B cell (primary cell): ENCODE measurements around the gene CHST11. TPM values are rescaled to one million over a fixed set of nuclear protein-coding genes. Genes with fewer than 3 reads are reported as not detected.

Experiments used
- ATAC-seq: fragments of 200-7000 bp; cut with Tn5 transposase; one replicate; pipeline ENCODE4 v1.10.0; 2021; ENCODE audit warnings: low read depth, mild to moderate bottlenecking, moderate number of reproducible peaks, moderate library complexity
- CTCF ChIA-PET: fragments of 350-600 bp; sonication (Branson Sonifier 250); formaldehyde crosslinking; loops from one replicate; lab custom pipeline; 2021; ENCODE audit warnings: antibody characterized with exemption, inconsistent platforms; lab: Charles Lee
- POLR2A ChIA-PET: fragments of 350-600 bp; sonication (Branson Sonifier 250); formaldehyde crosslinking; loops from one replicate; lab custom pipeline; 2021; ENCODE audit warnings: antibody characterized with exemption; lab: Charles Lee
- DNase-seq: peaks from one replicate; pipeline ENCODE4 v3.0.0; 2013
- H2AFZ ChIP-seq: 2 replicates; pipeline ENCODE4 v1.6.1; 2012; ENCODE audit warnings: mild to moderate bottlenecking, low read depth, low read length; ENCODE audit not compliant: insufficient read depth, poor library complexity, severe bottlenecking
- H3K27ac ChIP-seq, 2 donors: 1 replicate in 1 of 2; 2 replicates in 1 of 2; pipeline ENCODE4 v1.5.1; 2012 to 2013; ENCODE audit warnings: low read length in 2 of 2, mild to moderate bottlenecking in 2 of 2, moderate library complexity in 1 of 2
- H3K27me3 ChIP-seq, 4 experiments: fragments of 200-600 bp in 1 of 4; sonication (generic) in 1 of 4; replicated peaks in 1 of 4; 1 replicate in 2 of 4; 2 replicates in 2 of 4; pipeline versions ENCODE4 v1.6.1 to v1.7.0; 2013 to 2016; ENCODE audit warnings: low read length in 3 of 4, mild to moderate bottlenecking in 2 of 4, mixed read lengths in 1 of 4, moderate library complexity in 1 of 4; ENCODE audit not compliant: insufficient read depth in 4 of 4, control insufficient read depth in 3 of 4; ENCODE audit errors: control extremely low read depth in 1 of 4
- H3K36me3 ChIP-seq, 2 experiments: replicated peaks in 1 of 2; 1 replicate in 1 of 2; 2 replicates in 1 of 2; pipeline versions ENCODE4 v1.6.1 to v1.7.1; 2013; ENCODE audit warnings: low read length in 1 of 2; ENCODE audit not compliant: insufficient read depth in 2 of 2, control insufficient read depth in 1 of 2; ENCODE audit errors: control extremely low read depth in 1 of 2, extremely low read depth in 1 of 2
- H3K4me1 ChIP-seq, 2 donors: fragments of 200-600 bp in 1 of 2; sonication (generic) in 1 of 2; 1 replicate in 1 of 2; 2 replicates in 1 of 2; pipeline versions ENCODE4 v1.5.1 to v1.6.1; 2013 to 2017; ENCODE audit warnings: low read length in 2 of 2; ENCODE audit not compliant: control insufficient read depth in 2 of 2, insufficient read depth in 2 of 2
- H3K4me2 ChIP-seq: replicated peaks from 2 replicates; pipeline ENCODE3; 2012; ENCODE audit warnings: mild to moderate bottlenecking, low read depth, low read length; ENCODE audit not compliant: poor library complexity, severe bottlenecking
- H3K4me3 ChIP-seq, 5 experiments: fragments of 200-600 bp in 1 of 5; sonication (generic) in 1 of 5; 1 replicate in 3 of 5; 2 replicates in 2 of 5; pipeline versions ENCODE4 v1.5.1 to v1.7.0; 2011 to 2016; ENCODE audit warnings: low read length in 4 of 5, mild to moderate bottlenecking in 4 of 5, low read depth in 2 of 5, control low read depth in 1 of 5, moderate library complexity in 1 of 5; ENCODE audit not compliant: insufficient read depth in 1 of 5; ENCODE audit errors: control extremely low read depth in 1 of 5, extremely low read depth in 1 of 5
- H3K79me2 ChIP-seq: fragments of 200-600 bp; sonication (generic); one replicate; pipeline ENCODE4 v1.6.0; 2016; ENCODE audit warnings: low read length; ENCODE audit not compliant: control insufficient read depth, insufficient read depth
- H3K9ac ChIP-seq: fragments of 200-600 bp; sonication (generic); 2 replicates; pipeline ENCODE4 v1.6.1; 2017; ENCODE audit warnings: mild to moderate bottlenecking, low read length, moderate library complexity
- H3K9me3 ChIP-seq, 3 donors: one replicate each; pipeline versions ENCODE4 v1.6.1 to v1.7.1; 2013; ENCODE audit warnings: low read length in 2 of 3; ENCODE audit not compliant: control insufficient read depth in 2 of 3, insufficient read depth in 1 of 3; ENCODE audit errors: control extremely low read depth in 1 of 3
- H4K20me1 ChIP-seq: 2 replicates; pipeline ENCODE4 v1.6.0; 2012; ENCODE audit warnings: mild to moderate bottlenecking, low read length; ENCODE audit not compliant: insufficient read depth, control insufficient read depth, poor library complexity, severe bottlenecking
- H3K27ac Mint-ChIP-seq: one replicate; pipeline ENCODE4 v1.8.0; 2021; ENCODE audit warnings: mixed read lengths
- H3K27me3 Mint-ChIP-seq: one replicate; pipeline ENCODE4 v1.8.0; 2021; ENCODE audit warnings: mixed read lengths
- H3K4me1 Mint-ChIP-seq: one replicate; pipeline ENCODE4 v1.8.0; 2021; ENCODE audit warnings: mixed read lengths
- H3K4me3 Mint-ChIP-seq: one replicate; pipeline ENCODE4 v1.8.0; 2021; ENCODE audit warnings: mixed read lengths
- H3K9me3 Mint-ChIP-seq: one replicate; pipeline ENCODE4 v1.8.0; 2022; ENCODE audit warnings: mixed read lengths; ENCODE audit not compliant: insufficient read depth
- EZH2 ChIP-seq: IDR thresholded peaks from 2 replicates; pipeline ENCODE4 v1.6.1; 2012; ENCODE audit warnings: borderline replicate concordance, low read depth, mild to moderate bottlenecking, moderate library complexity, low read length; ENCODE audit not compliant: insufficient read depth, poor library complexity, severe bottlenecking
- WGBS: methylation state at CpG from one replicate; pipeline ENCODE4 v1.1.5; 2013; ENCODE audit warnings: missing lambda C conversion rate; ENCODE audit not compliant: insufficient coverage; 5-methylcytosine and 5-hydroxymethylcytosine counted together
- intact Hi-C: fragments of 100-400 bp; cut with micrococcal nuclease; formaldehyde crosslinking; loops from one replicate; pipeline ENCODE4 v1.10.0; 2022
- polyA plus RNA-seq: library from polyadenylated mRNA; depleted of rRNA; stranded (reverse); fragments of >200 nt; gene quantifications from 2 replicates; pipeline ENCODE4 v1.2.3, GENCODE V29; 2012
- total RNA-seq, 2 donors: library from RNA; stranded (reverse); fragments of 120-200 nt in 1 of 2; gene quantifications; 1 replicate in 1 of 2; 2 replicates in 1 of 2; pipeline versions ENCODE4 v1.2.3 to v1.2.4, GENCODE V29; 2013 to 2022
- TF ChIP-seq, protein P1 (sequence below): fragments of 200-600 bp; IDR thresholded peaks from one replicate; pipeline ENCODE4 v1.8.0; 2022; ENCODE audit warnings: antibody characterized with exemption, mild to moderate bottlenecking

Gene CHST11
- total and polyA plus RNA-seq, 2 donors (not counting 1 experiment from before 2014, with no cell fraction given), result 46.3 to 152 TPM

DNA sequence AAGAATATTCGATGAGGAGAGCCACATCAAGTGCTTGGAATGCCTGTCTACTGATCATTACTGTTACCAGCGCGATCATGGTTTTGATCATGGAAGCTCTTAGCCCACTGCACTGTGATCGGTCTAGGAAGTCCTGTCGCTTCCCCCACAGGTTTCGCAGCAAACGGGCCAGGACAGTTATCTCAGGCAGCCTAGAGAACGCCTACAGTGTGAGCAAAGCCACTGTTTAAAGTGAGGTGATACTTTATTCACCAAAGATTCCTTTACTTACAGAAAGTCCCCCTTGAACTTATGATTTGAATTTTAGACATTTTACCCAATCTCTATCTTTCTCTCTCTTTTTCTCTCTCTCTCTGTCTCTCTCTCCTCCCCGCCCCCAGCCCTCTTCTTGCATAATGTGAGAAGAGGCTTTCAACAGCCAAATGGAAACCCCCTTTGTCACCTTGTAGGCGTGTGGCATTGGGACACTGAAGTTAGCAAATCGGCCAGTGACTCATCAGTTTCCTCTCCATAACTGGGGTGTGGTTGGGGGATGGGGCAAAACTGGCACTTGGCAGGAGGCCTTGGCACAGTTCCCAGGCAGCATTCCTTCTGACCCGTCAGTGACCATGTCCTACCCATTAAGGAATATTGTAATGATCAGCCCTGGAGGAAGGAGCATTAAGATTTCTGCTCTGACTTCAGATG, 214.8 kb downstream of the CHST11 start:
- H3K79me2 ChIP-seq, result peaks cover 93% of the 10 kb centered on the region
- 69% methylated on average over 4 of the region's 12 CpGs for WGBS
- ChIA-PET POLR2A (interaction anchor here (0.6 to 1.2 kb wide), 4 partner anchors 10 to 255 kb away, joined by 3 to 10 read pairs (median 4); no protein-coding TSS in a partner anchor), CTCF (interaction anchor here (0.5 to 2.4 kb wide), 6 partner anchors 12 to 381 kb away, joined by 3 to 18 read pairs (median 3); no protein-coding TSS in a partner anchor)
- no peak overlapping the region for H2AFZ ChIP-seq
- peaks cover 51% of the 10 kb centered on the region for H4K20me1 ChIP-seq
- H3K27me3 Mint-ChIP-seq, result no peaks in the 10 kb centered on the region
- ATAC-seq, result peak; percentile 73
- peak overlapping the region; percentile 71 for H3K27ac Mint-ChIP-seq
- no peaks in the 10 kb centered on the region for H3K27me3 ChIP-seq
- no peaks in the 10 kb centered on the region for H3K36me3 ChIP-seq
- peak; percentile 75 for DNase-seq
- no peak overlapping the region for H3K4me3 ChIP-seq
- peaks cover 79% of the 10 kb centered on the region for H3K4me1 Mint-ChIP-seq
- H3K9ac ChIP-seq, result no peak overlapping the region
- H3K4me2 ChIP-seq, result peak overlapping the region; percentile 53
- peaks cover 39 to 62% of the 10 kb centered on the region in 2 donors for H3K4me1 ChIP-seq
- intact Hi-C loops, result loop anchor here (1.0 to 2.0 kb wide), 3 partner anchors 21 to 89 kb away; no protein-coding TSS in a partner anchor
- TF ChIP-seq, protein P1, sequence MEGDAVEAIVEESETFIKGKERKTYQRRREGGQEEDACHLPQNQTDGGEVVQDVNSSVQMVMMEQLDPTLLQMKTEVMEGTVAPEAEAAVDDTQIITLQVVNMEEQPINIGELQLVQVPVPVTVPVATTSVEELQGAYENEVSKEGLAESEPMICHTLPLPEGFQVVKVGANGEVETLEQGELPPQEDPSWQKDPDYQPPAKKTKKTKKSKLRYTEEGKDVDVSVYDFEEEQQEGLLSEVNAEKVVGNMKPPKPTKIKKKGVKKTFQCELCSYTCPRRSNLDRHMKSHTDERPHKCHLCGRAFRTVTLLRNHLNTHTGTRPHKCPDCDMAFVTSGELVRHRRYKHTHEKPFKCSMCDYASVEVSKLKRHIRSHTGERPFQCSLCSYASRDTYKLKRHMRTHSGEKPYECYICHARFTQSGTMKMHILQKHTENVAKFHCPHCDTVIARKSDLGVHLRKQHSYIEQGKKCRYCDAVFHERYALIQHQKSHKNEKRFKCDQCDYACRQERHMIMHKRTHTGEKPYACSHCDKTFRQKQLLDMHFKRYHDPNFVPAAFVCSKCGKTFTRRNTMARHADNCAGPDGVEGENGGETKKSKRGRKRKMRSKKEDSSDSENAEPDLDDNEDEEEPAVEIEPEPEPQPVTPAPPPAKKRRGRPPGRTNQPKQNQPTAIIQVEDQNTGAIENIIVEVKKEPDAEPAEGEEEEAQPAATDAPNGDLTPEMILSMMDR, result no peak
- TF ChIP-seq EZH2, result no peak
- no peaks in the 10 kb centered on the region for H3K9me3 Mint-ChIP-seq
- peaks cover 0 to 3% (median 0%) of the 10 kb centered on the region in 3 donors for H3K9me3 ChIP-seq
- peak overlapping the region; percentile 61 for H3K4me3 Mint-ChIP-seq
- H3K27ac ChIP-seq, result peak overlapping the region in 1 of 2 donors; percentile 48

DNA sequence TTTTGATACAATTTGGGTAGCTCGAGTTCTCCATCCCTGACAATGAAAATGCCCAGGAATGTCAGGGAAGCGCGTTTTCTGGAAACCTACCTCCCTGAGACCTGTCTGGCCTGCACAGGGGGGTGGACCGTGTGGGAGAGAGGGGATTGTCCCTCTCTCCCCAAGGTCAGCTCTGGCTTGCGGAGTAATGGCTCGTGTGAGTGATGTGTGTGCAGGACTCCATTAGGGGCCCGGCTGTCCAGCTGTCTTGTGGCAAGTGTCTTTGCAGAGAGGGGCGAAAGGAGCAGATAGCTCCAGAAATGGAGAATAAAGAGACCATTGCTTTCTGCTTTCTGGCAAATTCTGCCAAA, 215.3 kb downstream of the CHST11 start:
- Histone ChIP-seq H3K27me3 (no peaks in the 10 kb centered on the region), H3K27ac (no peak overlapping the region), H3K4me1 (peaks cover 42 to 67% of the 10 kb centered on the region in 2 donors), H3K79me2 (peaks cover 94% of the 10 kb centered on the region), H3K4me3 (no peak overlapping the region), H3K4me2 (peak overlapping the region; percentile 53), H2AFZ (no peak overlapping the region), H4K20me1 (peaks cover 47% of the 10 kb centered on the region), H3K9me3 (peaks cover 0 to 3% (median 0%) of the 10 kb centered on the region in 3 donors), H3K36me3 (no peaks in the 10 kb centered on the region), H3K9ac (no peak overlapping the region)
- Mint-ChIP-seq H3K27me3 (no peaks in the 10 kb centered on the region), H3K27ac (peak overlapping the region; percentile 71), H3K9me3 (no peaks in the 10 kb centered on the region), H3K4me1 (peaks cover 84% of the 10 kb centered on the region), H3K4me3 (peak overlapping the region; percentile 61)
- intact Hi-C loops, result no loop called here
- no peak for TF ChIP-seq EZH2
- TF ChIP-seq, protein P1, result no peak
- no peak for ATAC-seq
- no peak for DNase-seq
- 97% methylated on average over 4 of the region's 8 CpGs for WGBS
- ChIA-PET POLR2A (interaction anchor here (0.6 to 1.2 kb wide), 2 partner anchors 10 to 30 kb away, joined by 3 to 10 read pairs; no protein-coding TSS in a partner anchor), CTCF (interaction anchor here (0.7 to 2.4 kb wide), 4 partner anchors 12 to 380 kb away, joined by 3 to 18 read pairs (median 3); no protein-coding TSS in a partner anchor)
